ENCODE measurements around the gene ATP5F1C. TPM values are rescaled to one million over a fixed set of nuclear protein-coding genes. Genes with fewer than 3 reads are reported as not detected.

The ATP5F1C gene
- total RNA-seq, 1 experiment from 2014 or later = 280 TPM

- H4K8ac ChIP-seq (replicated peaks; ENCODE audit: insufficient read length, low read depth, low read length) = no peak overlapping the region
- no peaks in the 10 kb centered on the region for H3K79me1 ChIP-seq (ENCODE audit: insufficient read depth, low read depth, low read length, poor library complexity, severe bottlenecking)
- TF ChIP-seq CTCF (conservative IDR thresholded peaks at IDR 0.05) = no peak
- H4K20me1 ChIP-seq (ENCODE audit: control insufficient read depth, insufficient read depth, insufficient read length) = no peaks in the 10 kb centered on the region
- no peak overlapping the region for H2BK5ac ChIP-seq (ENCODE audit: insufficient read length, low read length)
- Mint-ChIP-seq H3K27ac (no peak overlapping the region; a peak in 2 of 7 replicates), H3K4me1 (peaks cover 11 to 13% of the 10 kb centered on the region in 2 experiments), H3K27me3 (ENCODE audit: low read depth) (no peaks in the 10 kb centered on the region), H3K36me3 (ENCODE audit: insufficient read depth in 1 of 3, low read depth in 3 of 3) (peaks cover 18 to 33% (median 24%) of the 10 kb centered on the region in 3 experiments; a peak in 6 of 7 replicates), H3K9me3 (no peaks in the 10 kb centered on the region), H3K4me3 (no peak overlapping the region)
- H3K9me3 ChIP-seq (ENCODE audit: control insufficient read depth, low read depth, low read length) = no peaks in the 10 kb centered on the region
- H3K23me2 ChIP-seq (ENCODE audit: insufficient read length, low read depth, low read length, poor library complexity, severe bottlenecking) = peaks cover 5% of the 10 kb centered on the region
- H2BK12ac ChIP-seq (ENCODE audit: insufficient read length, low read depth, low read length) = no peak overlapping the region
- H3K18ac ChIP-seq (ENCODE audit: insufficient read length, low read depth, low read length) = no peak overlapping the region
- WGBS (ENCODE audit: extremely low coverage, insufficient read length, low lambda C conversion rate) = no CpG with 5 or more reads among the region's 1 CpG
- no peak overlapping the region for H2AFZ ChIP-seq (ENCODE audit: low read length)
- no peaks in the 10 kb centered on the region for H3K4me1 ChIP-seq (ENCODE audit: insufficient read depth, low read length)
- no peak overlapping the region for H3K4me2 ChIP-seq (ENCODE audit: insufficient read depth, insufficient read length, low read length)
- H3K56ac ChIP-seq (ENCODE audit: insufficient read length, low read depth, low read length) = no peak overlapping the region
- H2BK120ac ChIP-seq (ENCODE audit: low read depth, low read length, poor library complexity, severe bottlenecking) = no peak overlapping the region
- H3K4ac ChIP-seq (ENCODE audit: low read depth, low read length) = no peak overlapping the region
- H3K27me3 ChIP-seq (ENCODE audit: insufficient read depth, low read length) = no peaks in the 10 kb centered on the region
- H3T11ph ChIP-seq (ENCODE audit: low read length) = no peak overlapping the region
- H3K27ac ChIP-seq (ENCODE audit: insufficient read length, low read depth, low read length) = no peak overlapping the region
- no peak overlapping the region for H3K9ac ChIP-seq (ENCODE audit: extremely low read depth, insufficient read length, low read length)
- peaks cover 36% of the 10 kb centered on the region for H3K79me2 ChIP-seq (ENCODE audit: insufficient read depth, low read length)
- no peak overlapping the region for H2BK20ac ChIP-seq (ENCODE audit: low read depth, low read length, poor library complexity, severe bottlenecking)
- DNase-seq = no peak
- H3K23ac ChIP-seq (ENCODE audit: insufficient read length, low read depth, low read length) = no peak overlapping the region
- H4K91ac ChIP-seq (ENCODE audit: insufficient read length, low read depth, low read length) = no peak overlapping the region
- H2AK5ac ChIP-seq (ENCODE audit: insufficient read length, low read length) = no peak overlapping the region
- no peak overlapping the region for H2BK15ac ChIP-seq (ENCODE audit: low read depth, low read length)
- H4K5ac ChIP-seq (ENCODE audit: insufficient read length, low read depth, low read length) = no peak overlapping the region
- no peak overlapping the region for H3K14ac ChIP-seq (ENCODE audit: insufficient read depth, low read length)
These were observed 4.6 kb downstream of the ATP5F1C start for GRCh38 chr10:7792541-7792940.

Data from H9 (cell line).